Measurements from ENCODE around the gene SMC2.

SMC2 gene

DNA sequence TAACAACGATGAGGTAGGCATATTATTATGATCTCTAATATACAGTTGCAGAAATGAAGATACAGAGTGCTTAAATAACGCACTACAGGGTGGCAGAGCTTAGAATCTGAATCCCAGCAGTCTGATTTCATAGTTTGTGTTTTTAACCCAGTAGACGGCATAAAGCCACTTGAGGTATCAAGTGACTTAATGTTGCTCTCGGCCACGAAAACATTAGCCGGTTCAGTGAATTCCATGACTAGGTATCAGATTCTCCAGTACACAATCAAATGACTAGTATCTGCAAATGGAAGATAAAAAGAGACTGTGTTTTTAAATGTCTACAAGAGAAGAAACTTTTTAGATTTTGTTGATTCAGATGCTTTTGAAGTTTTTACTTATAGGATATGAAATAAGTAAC lies 24.8 kb downstream of the SMC2 start:
- Histone ChIP-seq H3K27me3 (ENCODE audit: insufficient read depth, low read length) (no peaks in the 10 kb centered on the region), H3K4me3 (ENCODE audit: low read depth, low read length, poor library complexity, severe bottlenecking) (no peak overlapping the region), H3K4me2 (ENCODE audit: low read length) (no peak overlapping the region), H3F3A (ENCODE audit: insufficient read depth, low read length) (no peaks in the 10 kb centered on the region), H3K4me1 (ENCODE audit: insufficient read depth, low read length, severe bottlenecking) (no peaks in the 10 kb centered on the region), H2AFZ (ENCODE audit: low read length) (no peak overlapping the region), H3K36me3 (ENCODE audit: insufficient read depth, low read length) (peaks cover 95% of the 10 kb centered on the region), H3K79me2 (ENCODE audit: insufficient read depth, low read length) (no peaks in the 10 kb centered on the region), H4K20me1 (ENCODE audit: insufficient read depth, low read length) (no peaks in the 10 kb centered on the region; the same call in 1 of the 2 replicates), H3K27ac (ENCODE audit: low read depth, low read length, poor library complexity, severe bottlenecking) (no peak overlapping the region), H3K9me2 (ENCODE audit: low read depth, low read length) (no peaks in the 10 kb centered on the region), H3K9ac (ENCODE audit: low read length) (no peak overlapping the region), H3K9me3 (ENCODE audit: low read length) (no peaks in the 10 kb centered on the region)
- no peak for TF ChIP-seq EZH2 (IDR thresholded peaks at IDR 0.05; ENCODE audit: borderline replicate concordance, low read length)
- TF ChIP-seq, protein P1, sequence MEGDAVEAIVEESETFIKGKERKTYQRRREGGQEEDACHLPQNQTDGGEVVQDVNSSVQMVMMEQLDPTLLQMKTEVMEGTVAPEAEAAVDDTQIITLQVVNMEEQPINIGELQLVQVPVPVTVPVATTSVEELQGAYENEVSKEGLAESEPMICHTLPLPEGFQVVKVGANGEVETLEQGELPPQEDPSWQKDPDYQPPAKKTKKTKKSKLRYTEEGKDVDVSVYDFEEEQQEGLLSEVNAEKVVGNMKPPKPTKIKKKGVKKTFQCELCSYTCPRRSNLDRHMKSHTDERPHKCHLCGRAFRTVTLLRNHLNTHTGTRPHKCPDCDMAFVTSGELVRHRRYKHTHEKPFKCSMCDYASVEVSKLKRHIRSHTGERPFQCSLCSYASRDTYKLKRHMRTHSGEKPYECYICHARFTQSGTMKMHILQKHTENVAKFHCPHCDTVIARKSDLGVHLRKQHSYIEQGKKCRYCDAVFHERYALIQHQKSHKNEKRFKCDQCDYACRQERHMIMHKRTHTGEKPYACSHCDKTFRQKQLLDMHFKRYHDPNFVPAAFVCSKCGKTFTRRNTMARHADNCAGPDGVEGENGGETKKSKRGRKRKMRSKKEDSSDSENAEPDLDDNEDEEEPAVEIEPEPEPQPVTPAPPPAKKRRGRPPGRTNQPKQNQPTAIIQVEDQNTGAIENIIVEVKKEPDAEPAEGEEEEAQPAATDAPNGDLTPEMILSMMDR (IDR thresholded peaks at IDR 0.05; ENCODE audit: low read length) = no peak

DNA sequence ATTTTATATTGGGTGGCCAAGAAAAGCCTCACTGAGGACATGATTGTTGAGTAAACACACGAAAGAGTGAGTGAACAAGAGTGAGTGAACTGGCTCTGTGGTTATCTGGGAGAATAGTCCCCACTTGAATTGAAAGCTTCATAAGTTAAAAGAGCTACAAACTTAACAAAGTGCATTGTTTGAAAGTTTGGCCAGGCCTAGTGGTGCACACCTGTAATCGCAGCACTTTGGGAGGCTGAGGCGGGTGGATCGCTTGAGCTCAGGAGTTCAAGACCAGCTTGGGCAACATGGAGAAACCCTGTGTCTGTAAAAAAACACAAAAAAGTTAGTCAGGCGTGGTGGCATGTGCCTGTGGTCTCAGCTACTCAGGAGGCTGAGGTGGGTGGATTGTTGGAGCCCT lies 26.9 kb downstream of the SMC2 start:
- H3K27ac ChIP-seq (ENCODE audit: low read depth, low read length, poor library complexity, severe bottlenecking) = no peak overlapping the region
- no peaks in the 10 kb centered on the region for H3K79me2 ChIP-seq (ENCODE audit: insufficient read depth, low read length)
- H3K9me2 ChIP-seq (ENCODE audit: low read depth, low read length) = no peaks in the 10 kb centered on the region
- no peaks in the 10 kb centered on the region; the same call in 1 of the 2 replicates for H4K20me1 ChIP-seq (ENCODE audit: insufficient read depth, low read length)
- H3K9ac ChIP-seq (ENCODE audit: low read length) = no peak overlapping the region
- no peaks in the 10 kb centered on the region for H3K9me3 ChIP-seq (ENCODE audit: low read length)
- no peaks in the 10 kb centered on the region for H3K27me3 ChIP-seq (ENCODE audit: insufficient read depth, low read length)
- H3F3A ChIP-seq (ENCODE audit: insufficient read depth, low read length) = no peaks in the 10 kb centered on the region
- no peaks in the 10 kb centered on the region for H3K4me1 ChIP-seq (ENCODE audit: insufficient read depth, low read length, severe bottlenecking)
- no peak overlapping the region for H2AFZ ChIP-seq (ENCODE audit: low read length)
- peaks cover 97% of the 10 kb centered on the region for H3K36me3 ChIP-seq (ENCODE audit: insufficient read depth, low read length)
- no peak overlapping the region for H3K4me3 ChIP-seq (ENCODE audit: low read depth, low read length, poor library complexity, severe bottlenecking)
- no peak overlapping the region for H3K4me2 ChIP-seq (ENCODE audit: low read length)
- TF ChIP-seq, protein P1 (IDR thresholded peaks at IDR 0.05; ENCODE audit: low read length) = no peak
- no peak for TF ChIP-seq EZH2 (IDR thresholded peaks at IDR 0.05; ENCODE audit: borderline replicate concordance, low read length)

DNA sequence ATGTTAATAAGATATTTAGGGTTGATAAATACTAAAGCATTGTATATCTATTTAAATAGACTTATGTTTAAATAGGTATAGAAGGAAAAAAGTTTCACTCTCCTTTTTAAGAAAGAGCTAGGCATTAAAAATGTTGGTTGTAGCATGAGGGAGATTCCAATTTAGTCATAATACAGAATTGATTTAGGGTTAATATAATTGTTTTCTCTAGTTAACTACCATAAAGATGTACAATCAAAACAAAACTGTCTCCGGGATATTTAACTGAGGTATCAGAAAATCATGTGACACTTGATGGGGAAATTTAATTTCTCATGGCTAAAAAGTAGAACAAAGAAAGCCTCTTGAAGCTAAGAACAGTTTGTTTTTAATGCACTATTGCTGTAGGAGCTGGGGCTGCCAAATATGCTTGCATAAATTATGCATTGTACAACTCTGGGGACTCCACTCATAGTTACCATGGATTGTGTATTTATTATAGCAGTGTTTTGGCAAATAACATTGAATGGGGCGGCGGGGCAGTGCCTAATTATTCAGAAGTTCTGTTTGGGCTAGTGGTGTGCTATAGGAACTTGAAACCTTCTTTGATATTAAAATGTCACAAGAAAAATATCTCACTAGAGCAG lies 44.2 kb downstream of the SMC2 start:
- TF ChIP-seq, protein P1 (IDR thresholded peaks at IDR 0.05; ENCODE audit: low read length) = no peak
- TF ChIP-seq EZH2 (IDR thresholded peaks at IDR 0.05; ENCODE audit: borderline replicate concordance, low read length) = no peak
- peaks cover 95% of the 10 kb centered on the region for H3K36me3 ChIP-seq (ENCODE audit: insufficient read depth, low read length)

More for the DNA sequence above, 44.2 kb downstream of the SMC2 start:
- Histone ChIP-seq H3K4me2 (ENCODE audit: low read length) (no peak overlapping the region), H3K79me2 (ENCODE audit: insufficient read depth, low read length) (no peaks in the 10 kb centered on the region), H2AFZ (ENCODE audit: low read length) (no peak overlapping the region), H3K27ac (ENCODE audit: low read depth, low read length, poor library complexity, severe bottlenecking) (no peak overlapping the region), H3K4me1 (ENCODE audit: insufficient read depth, low read length, severe bottlenecking) (no peaks in the 10 kb centered on the region), H3K27me3 (ENCODE audit: insufficient read depth, low read length) (no peaks in the 10 kb centered on the region), H3K4me3 (ENCODE audit: low read depth, low read length, poor library complexity, severe bottlenecking) (no peak overlapping the region), H4K20me1 (ENCODE audit: insufficient read depth, low read length) (no peaks in the 10 kb centered on the region), H3F3A (ENCODE audit: insufficient read depth, low read length) (no peaks in the 10 kb centered on the region), H3K9me2 (ENCODE audit: low read depth, low read length) (no peaks in the 10 kb centered on the region), H3K9me3 (ENCODE audit: low read length) (0 out of 2 replicates have a peak, but pooled peaks cover 2% of the 10 kb centered on the region), H3K9ac (ENCODE audit: low read length) (no peak overlapping the region)

Measured in OCI-LY1 (cell line).